WERI-Rb-1 (cell line): ENCODE results near the gene PERM1.
"Not testable (repeated sequence)": the region's sequence is repeated elsewhere in the genome, so short reads cannot be mapped to it uniquely, and the experiment has no call there.

Source experiments
- DNase-seq: peaks from one replicate; pipeline ENCODE4 v3.0.0-alpha.2; 2020
- H3K27ac ChIP-seq: fragments of 250-450 bp; sonication (Bioruptor Pico); 2 replicates; pipeline ENCODE4 v1.5.1; 2020; ENCODE audit warnings: mild to moderate bottlenecking, moderate library complexity
- H3K27me3 ChIP-seq: fragments of 250-450 bp; sonication (Bioruptor Pico); 2 replicates; pipeline ENCODE4 v1.5.1; 2021; ENCODE audit warnings: mild to moderate bottlenecking, low read depth, moderate library complexity; ENCODE audit not compliant: insufficient read depth, severe bottlenecking
- H3K36me3 ChIP-seq: fragments of 250-450 bp; sonication (Bioruptor Pico); 2 replicates; pipeline ENCODE4 v1.5.1; 2020; ENCODE audit warnings: mild to moderate bottlenecking, moderate library complexity
- H3K4me3 ChIP-seq: 2 replicates; pipeline ENCODE4 v1.5.1; 2011; ENCODE audit warnings: low read depth, mild to moderate bottlenecking, control low read depth, low read length
- H3K9me3 ChIP-seq: fragments of 250-450 bp; sonication (Bioruptor Pico); 2 replicates; pipeline ENCODE4 v1.5.1; 2021; ENCODE audit warnings: mild to moderate bottlenecking, moderate library complexity; ENCODE audit not compliant: severe bottlenecking
- CTCF ChIP-seq: IDR thresholded peaks from 2 replicates; pipeline ENCODE4 v1.5.1; 2011; ENCODE audit warnings: low read depth, mild to moderate bottlenecking, control low read depth, inconsistent platforms, low read length

Gene PERM1

GRCh38 chr1:1014799-1015681, 33.1 kb upstream of the PERM1 start:
- Histone ChIP-seq H3K36me3 (no peaks in the 10 kb centered on the region), H3K27me3 (no peaks in the 10 kb centered on the region), H3K4me3 (no peak overlapping the region), H3K9me3 (no peaks in the 10 kb centered on the region), H3K27ac (peak overlapping the region; percentile 49)
- peak; percentile 61 for DNase-seq
- peak; percentile 75 for TF ChIP-seq CTCF

- Histone ChIP-seq H3K4me3 (no peak overlapping the region), H3K9me3 (no peaks in the 10 kb centered on the region), H3K27me3 (no peaks in the 10 kb centered on the region), H3K27ac (peak overlapping the region; percentile 49), H3K36me3 (no peaks in the 10 kb centered on the region)
- DNase-seq, result peak; percentile 18
- TF ChIP-seq CTCF, result no peak
These were observed 32.2 kb upstream of the PERM1 start for GRCh38 chr1:1013922-1014648.

GRCh38 chr1:1013105-1013921, 31.4 kb upstream of the PERM1 start, which contains the start of gene ISG15:
TSS of gene ISG15 (plus strand) at chr1:1013497. CDS start at chr1:1013574, 77 bp downstream.
- DNase-seq, result no peak
- TF ChIP-seq CTCF, result no peak

GRCh38 chr1:1012736-1013104, 30.8 kb upstream of the PERM1 start:
- H3K4me3 ChIP-seq, H3K27me3 ChIP-seq: not testable (repeated sequence)

More at GRCh38 chr1:1013105-1013921, 31.4 kb upstream of the PERM1 start, which contains the start of gene ISG15:
- H3K27me3 ChIP-seq, result no peaks in the 10 kb centered on the region
- H3K9me3 ChIP-seq, result no peaks in the 10 kb centered on the region
- H3K4me3 ChIP-seq, result no peak within 1 kb of the TSS
- H3K36me3 ChIP-seq, result no peaks in the 10 kb centered on the region
- peak within 1 kb of the TSS; percentile 49 for H3K27ac ChIP-seq

GRCh38 chr1:1011396-1011949, 29.6 kb upstream of the PERM1 start:
- no peak for TF ChIP-seq CTCF
- Histone ChIP-seq H3K4me3 (no peak overlapping the region), H3K27me3 (no peaks in the 10 kb centered on the region), H3K36me3 (no peaks in the 10 kb centered on the region), H3K27ac (no peak overlapping the region), H3K9me3 (no peaks in the 10 kb centered on the region)
- DNase-seq, result no peak

More at GRCh38 chr1:1012736-1013104, 30.8 kb upstream of the PERM1 start:
- not testable (repeated sequence) for DNase-seq, H3K36me3 ChIP-seq, H3K9me3 ChIP-seq, H3K27ac ChIP-seq

GRCh38 chr1:1010131-1010530, 28.2 kb upstream of the PERM1 start:
- not testable (repeated sequence) for H3K9me3 ChIP-seq, H3K27me3 ChIP-seq, DNase-seq, H3K4me3 ChIP-seq, H3K27ac ChIP-seq, H3K36me3 ChIP-seq
